Memory B cell (primary cell): ENCODE data around the gene ADD2.

Experiments
- ATAC-seq: fragments of 150-1000 bp; cut with Tn5 transposase; 2 replicates; pipeline ENCODE4 v1.10.0; 2021; ENCODE audit warnings: low read depth, mild to moderate bottlenecking, moderate library complexity
- DNase-seq, 2 donors: peaks; one replicate each; pipeline ENCODE4 v3.0.0; 2022; ENCODE audit warnings: low spot score in 2 of 2
- H3K27ac Mint-ChIP-seq: one replicate; pipeline ENCODE4 v1.8.0; 2022; ENCODE audit warnings: mild to moderate bottlenecking, moderate library complexity, mixed read lengths
- H3K27me3 Mint-ChIP-seq: one replicate; pipeline ENCODE4 v1.8.0; 2022; ENCODE audit warnings: mixed read lengths
- H3K36me3 Mint-ChIP-seq: one replicate; pipeline ENCODE4 v1.8.0; 2022; ENCODE audit warnings: mild to moderate bottlenecking, mixed read lengths
- H3K4me1 Mint-ChIP-seq: one replicate; pipeline ENCODE4 v1.8.0; 2022; ENCODE audit warnings: mixed read lengths
- H3K4me3 Mint-ChIP-seq: one replicate; pipeline ENCODE4 v1.8.0; 2022; ENCODE audit warnings: mild to moderate bottlenecking, moderate library complexity, mixed read lengths
- H3K9me3 Mint-ChIP-seq: one replicate; pipeline ENCODE4 v1.8.0; 2022; ENCODE audit warnings: mixed read lengths

ADD2 gene

GRCh38 chr2:70680735-70681134, 87.3 kb downstream of the ADD2 start:
- no peaks in the 10 kb centered on the region for H3K27me3 Mint-ChIP-seq
- H3K4me3 Mint-ChIP-seq: no peak overlapping the region
- DNase-seq (no peak), ATAC-seq (no peak)
- H3K36me3 Mint-ChIP-seq: peaks cover 28% of the 10 kb centered on the region
- H3K4me1 Mint-ChIP-seq: no peaks in the 10 kb centered on the region
- no peaks in the 10 kb centered on the region for H3K9me3 Mint-ChIP-seq
- H3K27ac Mint-ChIP-seq: peak overlapping the region; percentile 63

- H3K9me3 Mint-ChIP-seq: no peaks in the 10 kb centered on the region
- H3K27ac Mint-ChIP-seq: no peak overlapping the region
- H3K36me3 Mint-ChIP-seq: peaks cover 29% of the 10 kb centered on the region
- no peaks in the 10 kb centered on the region for H3K27me3 Mint-ChIP-seq
- no peaks in the 10 kb centered on the region for H3K4me1 Mint-ChIP-seq
- ATAC-seq: no peak
- H3K4me3 Mint-ChIP-seq: no peak overlapping the region
- DNase-seq: no peak
Measured at GRCh38 chr2:70679259-70679658, 88.7 kb downstream of the ADD2 start.

GRCh38 chr2:70678576-70679143, 89.3 kb downstream of the ADD2 start:
- Mint-ChIP-seq H3K4me3 (no peak overlapping the region), H3K27me3 (no peaks in the 10 kb centered on the region), H3K27ac (no peak overlapping the region), H3K9me3 (no peaks in the 10 kb centered on the region), H3K36me3 (peaks cover 29% of the 10 kb centered on the region), H3K4me1 (no peaks in the 10 kb centered on the region)
- no peak for DNase-seq
- no peak for ATAC-seq

- Mint-ChIP-seq H3K4me3 (no peak overlapping the region), H3K36me3 (peaks cover 26% of the 10 kb centered on the region), H3K4me1 (no peaks in the 10 kb centered on the region), H3K27me3 (no peaks in the 10 kb centered on the region), H3K9me3 (no peaks in the 10 kb centered on the region), H3K27ac (no peak overlapping the region)
- ATAC-seq: no peak
- no peak for DNase-seq
Measured at GRCh38 chr2:70676301-70677035, 91.5 kb downstream of the ADD2 start.

GRCh38 chr2:70675862-70676261, 92.1 kb downstream of the ADD2 start:
- H3K36me3 Mint-ChIP-seq: peaks cover 28% of the 10 kb centered on the region
- no peaks in the 10 kb centered on the region for H3K27me3 Mint-ChIP-seq
- no peaks in the 10 kb centered on the region for H3K4me1 Mint-ChIP-seq
- ATAC-seq (no peak), DNase-seq (no peak)
- H3K27ac Mint-ChIP-seq: no peak overlapping the region
- no peaks in the 10 kb centered on the region for H3K9me3 Mint-ChIP-seq
- H3K4me3 Mint-ChIP-seq: no peak overlapping the region

- H3K9me3 Mint-ChIP-seq: no peaks in the 10 kb centered on the region
- ATAC-seq (no peak), DNase-seq (no peak)
- no peaks in the 10 kb centered on the region for H3K4me1 Mint-ChIP-seq
- no peak overlapping the region for H3K4me3 Mint-ChIP-seq
- peak overlapping the region; percentile 60 for H3K27ac Mint-ChIP-seq
- H3K27me3 Mint-ChIP-seq: no peaks in the 10 kb centered on the region
- H3K36me3 Mint-ChIP-seq: peaks cover 32% of the 10 kb centered on the region
Measured at GRCh38 chr2:70674636-70675430, 93.2 kb downstream of the ADD2 start.

- DNase-seq: no peak
- Mint-ChIP-seq H3K27me3 (no peaks in the 10 kb centered on the region), H3K4me1 (no peaks in the 10 kb centered on the region), H3K9me3 (no peaks in the 10 kb centered on the region), H3K4me3 (no peak overlapping the region), H3K27ac (no peak overlapping the region), H3K36me3 (peaks cover 28% of the 10 kb centered on the region)
- no peak for ATAC-seq
Measured at GRCh38 chr2:70673041-70673647, 94.9 kb downstream of the ADD2 start.

- DNase-seq (no peak), ATAC-seq (no peak)
- peaks cover 27% of the 10 kb centered on the region for H3K36me3 Mint-ChIP-seq
- H3K9me3 Mint-ChIP-seq: no peaks in the 10 kb centered on the region
- no peak overlapping the region for H3K27ac Mint-ChIP-seq
- H3K4me3 Mint-ChIP-seq: no peak overlapping the region
- H3K4me1 Mint-ChIP-seq: no peaks in the 10 kb centered on the region
- H3K27me3 Mint-ChIP-seq: no peaks in the 10 kb centered on the region
Measured at GRCh38 chr2:70671092-70671675, 96.8 kb downstream of the ADD2 start.

GRCh38 chr2:70670626-70671025, 97.4 kb downstream of the ADD2 start:
- ATAC-seq: no peak
- no peaks in the 10 kb centered on the region for H3K27me3 Mint-ChIP-seq
- no peak overlapping the region for H3K4me3 Mint-ChIP-seq
- peaks cover 28% of the 10 kb centered on the region for H3K36me3 Mint-ChIP-seq
- no peak overlapping the region for H3K27ac Mint-ChIP-seq
- H3K4me1 Mint-ChIP-seq: no peaks in the 10 kb centered on the region
- no peak for DNase-seq
- no peaks in the 10 kb centered on the region for H3K9me3 Mint-ChIP-seq

GRCh38 chr2:70670202-70670601, 97.8 kb downstream of the ADD2 start:
- ATAC-seq: no peak
- Mint-ChIP-seq H3K4me3 (no peak overlapping the region), H3K27me3 (no peaks in the 10 kb centered on the region), H3K36me3 (peaks cover 31% of the 10 kb centered on the region), H3K4me1 (peaks cover 4% of the 10 kb centered on the region), H3K27ac (no peak overlapping the region), H3K9me3 (no peaks in the 10 kb centered on the region)
- DNase-seq: no peak

- Mint-ChIP-seq H3K4me3 (no peak overlapping the region), H3K4me1 (peaks cover 10% of the 10 kb centered on the region), H3K9me3 (peaks cover 3% of the 10 kb centered on the region), H3K36me3 (peaks cover 34% of the 10 kb centered on the region), H3K27me3 (peaks cover 3% of the 10 kb centered on the region), H3K27ac (no peak overlapping the region)
- DNase-seq: no peak
- ATAC-seq: no peak
Measured at GRCh38 chr2:70668911-70669310, 99.1 kb downstream of the ADD2 start.

GRCh38 chr2:70668432-70668831, 99.6 kb downstream of the ADD2 start:
- no peak for DNase-seq
- peaks cover 10% of the 10 kb centered on the region for H3K4me1 Mint-ChIP-seq
- peaks cover 34% of the 10 kb centered on the region for H3K36me3 Mint-ChIP-seq
- no peak overlapping the region for H3K27ac Mint-ChIP-seq
- no peak overlapping the region for H3K4me3 Mint-ChIP-seq
- peaks cover 3% of the 10 kb centered on the region for H3K9me3 Mint-ChIP-seq
- H3K27me3 Mint-ChIP-seq: peaks cover 3% of the 10 kb centered on the region
- no peak for ATAC-seq

GRCh38 chr2:70664525-70664924, 103.5 kb downstream of the ADD2 start:
- H3K36me3 Mint-ChIP-seq: peaks cover 28% of the 10 kb centered on the region
- H3K4me1 Mint-ChIP-seq: peaks cover 10% of the 10 kb centered on the region
- H3K4me3 Mint-ChIP-seq: no peak overlapping the region
- peak overlapping the region; percentile 2 for H3K27ac Mint-ChIP-seq
- H3K9me3 Mint-ChIP-seq: peaks cover 3% of the 10 kb centered on the region
- ATAC-seq (peak; percentile 57), DNase-seq (no peak)
- peaks cover 3% of the 10 kb centered on the region for H3K27me3 Mint-ChIP-seq

GRCh38 chr2:70663411-70663810, 104.6 kb downstream of the ADD2 start:
- Mint-ChIP-seq H3K4me3 (no peak overlapping the region), H3K9me3 (peaks cover 3% of the 10 kb centered on the region), H3K4me1 (peaks cover 10% of the 10 kb centered on the region), H3K27ac (no peak overlapping the region), H3K36me3 (peaks cover 27% of the 10 kb centered on the region), H3K27me3 (peaks cover 3% of the 10 kb centered on the region)
- DNase-seq (no peak), ATAC-seq (no peak)
